Ishikawa (cell line): Measurements from ENCODE around the gene GPD2.

ENCODE experiments used
- CEBPB ChIP-seq: IDR thresholded peaks from 2 replicates; pipeline ENCODE4 v1.6.1; 2012
- EGR1 ChIP-seq: IDR thresholded peaks from 2 replicates; pipeline ENCODE4 v1.6.1; 2012
- EP300 ChIP-seq: IDR thresholded peaks from 2 replicates; pipeline ENCODE4 v1.6.1; 2012; ENCODE audit warnings: borderline replicate concordance
- NFIC ChIP-seq: IDR thresholded peaks from 2 replicates; pipeline ENCODE4 v1.6.1; 2012
- RAD21 ChIP-seq: IDR thresholded peaks from 2 replicates; pipeline ENCODE4 v1.6.1; 2012; ENCODE audit warnings: low read depth
- REST ChIP-seq: IDR thresholded peaks from 2 replicates; pipeline ENCODE4 v1.6.1; 2012; ENCODE audit warnings: low read depth, mild to moderate bottlenecking
- TEAD4 ChIP-seq: IDR thresholded peaks from 2 replicates; pipeline ENCODE4 v1.6.1; 2012
- USF1 ChIP-seq: IDR thresholded peaks from 2 replicates; pipeline ENCODE4 v1.6.1; 2012

- TF ChIP-seq RAD21: no peak
- no peak for TF ChIP-seq EGR1
- no peak for TF ChIP-seq REST
- no peak for TF ChIP-seq EP300
- TF ChIP-seq NFIC: 0 out of 2 replicates have a peak, but pooled peaks have one; percentile 13
- no peak for TF ChIP-seq USF1
- no peak for TF ChIP-seq TEAD4
- no peak for TF ChIP-seq CEBPB
Observed at GRCh38 chr2:156538083-156538504, 101.9 kb downstream of the GPD2 start.
